Keratinocyte (primary cell): Measurements from ENCODE around the gene SNTG2.

Experiments used
- CTCF ChIP-seq, 3 experiments: IDR thresholded peaks in 1 of 3; conservative IDR thresholded peaks in 1 of 3; optimal IDR thresholded peaks in 1 of 3; 2 replicates in 2 of 3; 3 replicates in 1 of 3; pipeline versions ENCODE3 to v1.5.1; 2011; ENCODE audit warnings: low read length in 3 of 3, mild to moderate bottlenecking in 3 of 3, moderate library complexity in 2 of 3, control low read depth in 1 of 3, inconsistent platforms in 1 of 3; ENCODE audit not compliant: insufficient read depth in 2 of 3; ENCODE audit errors: extremely low read depth in 1 of 3
- EZH2 ChIP-seq: IDR thresholded peaks from one replicate; pipeline ENCODE4 v1.6.1; 2012; ENCODE audit warnings: inconsistent platforms, mild to moderate bottlenecking, low read length, moderate library complexity

GRCh38 chr2:1125217-1125616 lies 174.6 kb downstream of the SNTG2 start:
- TF ChIP-seq CTCF (optimal IDR thresholded peaks at IDR 0.05 in 1 of 3, IDR thresholded peaks at IDR 0.05 in 1 of 3, conservative IDR thresholded peaks at IDR 0.05 in 1 of 3; ENCODE audit: extremely low read depth in 1 of 3, insufficient read depth in 2 of 3, low read length in 3 of 3), result no peak
- no peak for TF ChIP-seq EZH2
